ENCODE measurements around the gene KRT12.

GRCh38 chr17:40915721-40916256 lies 48.8 kb upstream of the KRT12 start:
- no peak for TF ChIP-seq CTCF (IDR thresholded peaks at IDR 0.05; ENCODE audit: low read depth, low read length, missing input control)
- TF ChIP-seq TAF1 (conservative IDR thresholded peaks at IDR 0.05): no peak
- no peak for TF ChIP-seq REST (IDR thresholded peaks at IDR 0.05)
- TF ChIP-seq JUND (IDR thresholded peaks at IDR 0.05): no peak
- no peak for TF ChIP-seq ZBTB33 (IDR thresholded peaks at IDR 0.05)
- no peak for TF ChIP-seq YY1 (IDR thresholded peaks at IDR 0.05)
- no peak for TF ChIP-seq MAX (IDR thresholded peaks at IDR 0.05)
- TF ChIP-seq SP1 (IDR thresholded peaks at IDR 0.05): no peak
- no peak for TF ChIP-seq ATF3 (IDR thresholded peaks at IDR 0.05)
- TF ChIP-seq GABPA (IDR thresholded peaks at IDR 0.05 in 1 of 2, conservative IDR thresholded peaks at IDR 0.05 in 1 of 2): no peak
- TF ChIP-seq EGR1 (IDR thresholded peaks at IDR 0.05; ENCODE audit: low read depth in 2 of 2): no peak

All from liver (tissue), 3 donors.